ENCODE measurements around the gene LCP2.
A peak's percentile ranks its signal among the peaks of the same experiment; 100 is the strongest.

- TF ChIP-seq CTCF (IDR thresholded peaks at IDR 0.05): peak in 2 of 6 experiments; percentile 1 to 2
- no peak for TF ChIP-seq POLR2A (IDR thresholded peaks at IDR 0.05)
Measured at GRCh38 chr5:170226129-170226615, 71.4 kb downstream of the LCP2 start.
